Testis (tissue), 3 donors: ENCODE results near the gene JUNB. TPM values are rescaled to one million over a fixed set of nuclear protein-coding genes. Genes with fewer than 3 reads are reported as not detected.
A peak's percentile ranks its signal among the peaks of the same experiment; 100 is the strongest.

Experiments
- DNase-seq: peaks from one replicate; pipeline ENCODE4 v3.0.0-alpha.2; 2019
- H3K27ac ChIP-seq, 2 donors: fragments of 200-600 bp; sonication (generic); one replicate each; pipeline ENCODE4 v1.5.1; 2019
- H3K27me3 ChIP-seq: fragments of 200-600 bp; sonication (generic); one replicate; pipeline ENCODE4 v1.5.1; 2019
- H3K36me3 ChIP-seq: fragments of 200-600 bp; sonication (generic); one replicate; pipeline ENCODE4 v1.5.1; 2017; ENCODE audit warnings: low read depth; ENCODE audit errors: missing control alignments
- H3K4me1 ChIP-seq: fragments of 200-600 bp; sonication (generic); one replicate; pipeline ENCODE4 v1.5.1; 2019
- H3K4me3 ChIP-seq, 2 donors: fragments of 200-600 bp; sonication (generic); one replicate each; pipeline ENCODE4 v1.5.1; 2017 to 2019
- H3K9me3 ChIP-seq: fragments of 200-600 bp; sonication (generic); one replicate; pipeline ENCODE4 v1.5.1; 2017
- CTCF ChIP-seq, 3 experiments: fragments of 450-650 bp in 2 of 3; fragments of 200-600 bp in 1 of 3; sonication (generic) in 1 of 3; IDR thresholded peaks; one replicate each; pipeline ENCODE4 v1.5.1; 2016 to 2019; ENCODE audit warnings: antibody characterized with exemption in 3 of 3, mild to moderate bottlenecking in 2 of 3, moderate library complexity in 1 of 3
- POLR2A ChIP-seq: fragments of 450-650 bp; IDR thresholded peaks from one replicate; pipeline ENCODE4 v1.6.1; 2017; ENCODE audit warnings: antibody characterized with exemption, mild to moderate bottlenecking, moderate library complexity
- whole genome bisulfite sequencing, 2 donors: methylation state at CpG; one replicate each; pipeline ENCODE4 v1.1.5; 2018; 5-methylcytosine and 5-hydroxymethylcytosine counted together
- intact Hi-C: fragments of 100-400 bp; cut with DNase I; formaldehyde crosslinking; loops from one replicate; pipeline ENCODE4 v1.15.1; 2023; ENCODE audit warnings: low total_unique reads
- polyA plus RNA-seq: library from polyadenylated mRNA; stranded (reverse); fragments of 350-450 nt; fragmentation: Illumina TruSeq; extraction: RNeasy Lipid Tissue Mini Kit (QIAGEN cat#74804); gene quantifications from one replicate; pipeline ENCODE4 v1.2.3, GENCODE V29; 2014; ENCODE audit warnings: low read depth, low replicate concordance; ENCODE audit not compliant: insufficient read depth
- total RNA-seq, 2 donors: library from RNA; depleted of rRNA; stranded (reverse); fragments of >200 nt; gene quantifications; one replicate each; pipeline ENCODE4 v1.2.3, GENCODE V29; 2016

JUNB gene
- total and polyA plus RNA-seq, 3 donors from 2014 or later = 54.5 to 143 (median 75.9) TPM

- peaks cover 24% of the 10 kb centered on the region for H3K4me1 ChIP-seq
- TF ChIP-seq POLR2A (no peak), CTCF (IDR thresholded peaks at IDR 0.05) (no peak)
Observed at GRCh38 chr19:12800466-12800770, 9.1 kb downstream of the JUNB start.

GRCh38 chr19:12800923-12801465 lies 9.7 kb downstream of the JUNB start:
- Histone ChIP-seq H3K27me3 (no peaks in the 10 kb centered on the region), H3K9me3 (no peaks in the 10 kb centered on the region), H3K4me1 (peaks cover 20% of the 10 kb centered on the region), H3K36me3 (no peaks in the 10 kb centered on the region), H3K4me3 (peak overlapping the region; percentile 78 to 87), H3K27ac (peak overlapping the region; percentile 69 to 70)
- DNase-seq = peak; percentile 25
- no peak for TF ChIP-seq POLR2A
- TF ChIP-seq CTCF (IDR thresholded peaks at IDR 0.05) = no peak
- WGBS, 2 donors = 4% methylated on average over 11 to 37 of the region's 38 CpGs
- intact Hi-C loops = no loop called here

More at GRCh38 chr19:12800466-12800770, 9.1 kb downstream of the JUNB start:
- Histone ChIP-seq H3K27ac (no peak overlapping the region), H3K36me3 (no peaks in the 10 kb centered on the region), H3K27me3 (no peaks in the 10 kb centered on the region), H3K9me3 (no peaks in the 10 kb centered on the region), H3K4me3 (no peak overlapping the region)
- no peak for DNase-seq
- 43% methylated on average over 1 of the region's 1 CpG; no CpG with 5 or more reads in 1 of the 2 donors for WGBS, 2 donors
- intact Hi-C loops = no loop called here

GRCh38 chr19:12801466-12802266 lies 10.4 kb downstream of the JUNB start, which contains the start of the genes PRDX2 and THSD8:
TSS of gene PRDX2 (minus strand) at chr19:12801800. CDS start at chr19:12801261, 539 bp downstream.
TSS of gene THSD8 (plus strand) at chr19:12802069. CDS start at chr19:12802072, 3 bp downstream.
- Histone ChIP-seq H3K27ac (peak within 1 kb of the TSS; percentile 69 to 70), H3K36me3 (no peaks in the 10 kb centered on the region), H3K4me1 (peaks cover 17% of the 10 kb centered on the region), H3K4me3 (peak within 1 kb of the TSS; percentile 78 to 87), H3K9me3 (no peaks in the 10 kb centered on the region), H3K27me3 (no peaks in the 10 kb centered on the region)
- peak; percentile 83 for DNase-seq
- 0% methylated on average over 67 of the region's 78 CpGs; no CpG with 5 or more reads in 1 of the 2 donors for WGBS, 2 donors
- peak in 2 of 3 experiments; percentile 3 to 5 for TF ChIP-seq CTCF (IDR thresholded peaks at IDR 0.05)
- peak; percentile 14 for TF ChIP-seq POLR2A
- intact Hi-C loops = no loop called here

- Histone ChIP-seq H3K9me3 (no peaks in the 10 kb centered on the region), H3K27ac (no peak overlapping the region), H3K36me3 (no peaks in the 10 kb centered on the region), H3K27me3 (no peaks in the 10 kb centered on the region), H3K4me3 (peak overlapping the region; percentile 78 to 87), H3K4me1 (peaks cover 17% of the 10 kb centered on the region)
- 28 to 32% methylated on average over 22 of the region's 22 CpGs for WGBS, 2 donors
- TF ChIP-seq POLR2A (no peak), CTCF (IDR thresholded peaks at IDR 0.05) (no peak)
- DNase-seq = no peak
- intact Hi-C loops = no loop called here
Observed at GRCh38 chr19:12802267-12803106, 11.2 kb downstream of the JUNB start.
